Subcutaneous adipose tissue (tissue), 4 donors: Measurements from ENCODE around the gene HADHB. TPM values are rescaled to one million over a fixed set of nuclear protein-coding genes. Genes with fewer than 3 reads are reported as not detected.

ENCODE experiments used
- total RNA-seq, 4 donors: library from RNA; depleted of rRNA; stranded (reverse); fragments of >200 nt; gene quantifications; one replicate each; pipeline ENCODE4 v1.1.0, GENCODE V29; 2016
- TF ChIP-seq, protein P1 (sequence below): fragments of 450-650 bp; IDR thresholded peaks from one replicate; pipeline ENCODE4 v1.5.1; 2016; ENCODE audit warnings: low read depth, mild to moderate bottlenecking, control low read depth, antibody characterized with exemption, moderate library complexity

The HADHB gene
- total RNA-seq, 4 donors from 2014 or later = 125 to 226 (median 172) TPM

- TF ChIP-seq, protein P1, sequence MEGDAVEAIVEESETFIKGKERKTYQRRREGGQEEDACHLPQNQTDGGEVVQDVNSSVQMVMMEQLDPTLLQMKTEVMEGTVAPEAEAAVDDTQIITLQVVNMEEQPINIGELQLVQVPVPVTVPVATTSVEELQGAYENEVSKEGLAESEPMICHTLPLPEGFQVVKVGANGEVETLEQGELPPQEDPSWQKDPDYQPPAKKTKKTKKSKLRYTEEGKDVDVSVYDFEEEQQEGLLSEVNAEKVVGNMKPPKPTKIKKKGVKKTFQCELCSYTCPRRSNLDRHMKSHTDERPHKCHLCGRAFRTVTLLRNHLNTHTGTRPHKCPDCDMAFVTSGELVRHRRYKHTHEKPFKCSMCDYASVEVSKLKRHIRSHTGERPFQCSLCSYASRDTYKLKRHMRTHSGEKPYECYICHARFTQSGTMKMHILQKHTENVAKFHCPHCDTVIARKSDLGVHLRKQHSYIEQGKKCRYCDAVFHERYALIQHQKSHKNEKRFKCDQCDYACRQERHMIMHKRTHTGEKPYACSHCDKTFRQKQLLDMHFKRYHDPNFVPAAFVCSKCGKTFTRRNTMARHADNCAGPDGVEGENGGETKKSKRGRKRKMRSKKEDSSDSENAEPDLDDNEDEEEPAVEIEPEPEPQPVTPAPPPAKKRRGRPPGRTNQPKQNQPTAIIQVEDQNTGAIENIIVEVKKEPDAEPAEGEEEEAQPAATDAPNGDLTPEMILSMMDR = no peak
Measured at GRCh38 chr2:26229595-26229994, 15.1 kb upstream of the HADHB start.

DNA sequence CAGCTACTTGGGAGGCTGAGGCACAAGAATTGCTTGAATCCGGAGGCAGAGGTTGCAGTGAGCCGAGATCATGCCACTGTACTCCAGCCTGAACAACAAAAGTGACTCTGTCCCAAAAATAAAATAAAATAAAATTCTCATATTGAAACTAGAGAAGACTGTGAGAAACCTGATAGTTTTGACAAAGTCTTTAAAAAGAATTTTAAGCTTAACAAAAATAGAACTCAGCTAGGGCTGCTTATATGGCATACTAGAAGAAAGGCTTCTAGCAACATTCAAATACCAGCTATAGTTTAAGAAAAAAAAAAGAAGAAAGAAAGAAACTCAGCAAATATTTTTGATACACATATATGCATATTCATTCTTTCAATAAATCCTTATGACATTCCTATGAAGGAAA, 13.9 kb upstream of the HADHB start:
- TF ChIP-seq, protein P1 = no peak

GRCh38 chr2:26235089-26235488, 9.7 kb upstream of the HADHB start:
- TF ChIP-seq, protein P1 = no peak

- TF ChIP-seq, protein P1 = no peak
Measured at GRCh38 chr2:26237868-26238267, 6.9 kb upstream of the HADHB start.

DNA sequence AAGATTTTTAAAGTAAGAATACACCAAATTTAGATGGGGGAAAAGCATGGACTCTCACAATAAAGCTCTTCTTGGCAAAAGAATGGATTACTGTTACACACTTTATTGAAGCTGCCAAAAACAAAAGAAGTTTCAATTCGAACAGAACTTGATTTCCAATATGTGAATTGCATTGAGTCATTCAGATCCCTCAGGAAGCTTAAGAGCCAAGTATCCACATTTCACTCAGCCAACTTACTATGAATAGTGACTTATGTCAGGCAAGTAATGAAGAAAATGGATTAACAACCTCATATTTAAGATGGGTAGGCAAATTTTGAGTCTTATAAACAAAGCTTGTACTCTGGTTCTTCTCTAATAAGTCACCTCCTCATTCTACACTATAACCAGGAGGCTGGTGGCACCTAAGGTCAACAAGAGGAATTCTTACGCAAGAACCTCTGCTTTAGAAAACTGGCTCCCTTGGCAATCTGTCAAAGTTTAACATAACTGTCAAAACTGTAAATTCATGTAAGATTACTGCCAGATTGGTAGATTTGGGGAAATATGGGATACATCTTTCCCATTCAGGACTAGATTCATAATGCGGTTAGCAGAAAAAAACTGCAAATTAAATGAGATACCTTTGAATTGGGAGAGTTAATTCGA, 6.3 kb upstream of the HADHB start:
- TF ChIP-seq, protein P1 = no peak

DNA sequence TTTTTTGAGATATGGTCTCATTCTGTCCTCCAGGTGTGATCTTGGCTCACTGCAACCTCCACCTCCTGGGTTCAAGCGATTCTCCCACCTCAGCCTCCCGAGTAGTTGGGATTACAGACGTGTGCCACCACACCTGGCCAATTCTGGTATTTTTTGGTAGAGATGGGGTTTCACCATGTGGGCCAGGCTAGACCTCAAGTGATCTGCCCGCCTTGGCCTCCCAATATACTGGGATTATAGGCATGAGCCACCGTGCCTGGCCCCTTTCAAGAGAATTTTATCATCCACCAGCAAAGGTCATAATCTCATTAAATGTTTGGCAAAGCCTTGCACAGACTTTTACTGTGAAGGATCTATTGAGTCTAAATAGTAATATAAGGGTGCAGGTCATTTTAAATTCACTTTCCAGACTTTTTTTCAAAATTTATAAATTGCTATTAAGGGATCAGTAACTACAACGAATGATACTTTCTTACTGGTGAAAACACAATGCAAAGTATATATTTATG, 2.8 kb upstream of the HADHB start:
- TF ChIP-seq, protein P1 = no peak

DNA sequence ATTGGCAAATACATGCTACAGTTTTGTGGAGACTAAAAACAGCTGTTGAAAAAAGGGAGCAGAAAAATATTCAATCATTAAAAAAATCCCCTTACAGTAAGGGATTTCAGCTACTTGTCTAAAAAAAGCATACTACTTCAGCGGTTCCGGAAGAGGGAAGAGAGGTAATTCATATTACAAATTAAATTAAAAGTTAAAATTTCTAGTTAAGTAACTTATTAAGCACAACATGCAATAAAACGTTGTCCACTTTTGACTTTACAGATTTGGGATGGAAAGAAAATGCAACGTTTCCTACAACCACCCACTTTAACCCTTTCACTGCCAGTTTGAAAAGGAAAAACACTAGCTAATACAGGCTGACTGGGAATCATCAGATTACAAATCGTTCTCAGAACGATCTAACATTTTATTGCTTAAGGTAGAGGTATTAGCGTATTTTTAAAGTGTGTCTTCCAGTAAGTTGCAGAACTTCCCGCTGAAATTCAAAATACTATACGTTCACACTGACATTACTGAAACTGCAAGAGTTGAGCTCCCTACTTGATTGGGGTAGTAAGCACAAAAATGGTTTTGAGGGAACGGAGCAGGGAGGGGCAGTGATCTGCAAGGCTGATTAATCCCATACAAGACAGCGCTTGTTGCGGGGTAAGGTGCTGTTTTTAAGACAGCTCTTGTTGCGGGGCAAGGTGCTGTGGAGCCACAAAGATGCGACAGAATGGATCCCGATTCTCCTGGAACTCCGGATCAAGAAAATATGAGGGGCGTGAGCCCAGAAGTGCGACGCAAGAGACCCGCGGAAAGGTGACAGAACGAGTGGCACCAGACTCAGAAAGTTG, 1.1 kb upstream of the HADHB start:
- TF ChIP-seq, protein P1 = no peak
